ENCODE results near the gene CD300C.

CD300C gene

GRCh38 chr17:74513987-74514631 lies 31.8 kb downstream of the CD300C start (continued):
- TF ChIP-seq ZNF10 (tag by site-specific recombination; IDR thresholded peaks at IDR 0.05) = peak; percentile 5; the same call in 1 of the 2 replicates
- TF ChIP-seq YY1 (tag by site-specific recombination; IDR thresholded peaks at IDR 0.05) = no peak; the same call in 1 of the 2 replicates
- peak; percentile 96 for TF ChIP-seq YY2 (tag by site-specific recombination; IDR thresholded peaks at IDR 0.05)
- TF ChIP-seq TRIM28 (IDR thresholded peaks at IDR 0.05; ENCODE audit: borderline replicate concordance, low read length) = peak; percentile 32; the same call in 1 of the 2 replicates
- peak; percentile 66 for TF ChIP-seq ZNF366 (tag by site-specific recombination; conservative IDR thresholded peaks at IDR 0.05)
- TF ChIP-seq REPIN1 (tag by site-specific recombination; IDR thresholded peaks at IDR 0.05; ENCODE audit: low read depth) = no peak; the same call in 1 of the 2 replicates
- no peak for TF ChIP-seq ZNF626 (tag by site-specific recombination; IDR thresholded peaks at IDR 0.05)
- TF ChIP-seq ZNF76 (tag by site-specific recombination; IDR thresholded peaks at IDR 0.05; ENCODE audit: borderline replicate concordance, low read depth) = peak; percentile 90
- TF ChIP-seq SETDB1 (IDR thresholded peaks at IDR 0.05; ENCODE audit: insufficient read length, low read length) = peak; percentile 80
- TF ChIP-seq, protein P1, sequence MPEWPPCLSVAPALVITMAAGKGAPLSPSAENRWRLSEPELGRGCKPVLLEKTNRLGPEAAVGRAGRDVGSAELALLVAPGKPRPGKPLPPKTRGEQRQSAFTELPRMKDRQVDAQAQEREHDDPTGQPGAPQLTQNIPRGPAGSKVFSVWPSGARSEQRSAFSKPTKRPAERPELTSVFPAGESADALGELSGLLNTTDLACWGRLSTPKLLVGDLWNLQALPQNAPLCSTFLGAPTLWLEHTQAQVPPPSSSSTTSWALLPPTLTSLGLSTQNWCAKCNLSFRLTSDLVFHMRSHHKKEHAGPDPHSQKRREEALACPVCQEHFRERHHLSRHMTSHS (tag by site-specific recombination; IDR thresholded peaks at IDR 0.05) = peak; percentile 78
- TF ChIP-seq ZNF148 (tag by site-specific recombination; IDR thresholded peaks at IDR 0.05; ENCODE audit: borderline replicate concordance) = peak; percentile 97
- TF ChIP-seq, protein P2, sequence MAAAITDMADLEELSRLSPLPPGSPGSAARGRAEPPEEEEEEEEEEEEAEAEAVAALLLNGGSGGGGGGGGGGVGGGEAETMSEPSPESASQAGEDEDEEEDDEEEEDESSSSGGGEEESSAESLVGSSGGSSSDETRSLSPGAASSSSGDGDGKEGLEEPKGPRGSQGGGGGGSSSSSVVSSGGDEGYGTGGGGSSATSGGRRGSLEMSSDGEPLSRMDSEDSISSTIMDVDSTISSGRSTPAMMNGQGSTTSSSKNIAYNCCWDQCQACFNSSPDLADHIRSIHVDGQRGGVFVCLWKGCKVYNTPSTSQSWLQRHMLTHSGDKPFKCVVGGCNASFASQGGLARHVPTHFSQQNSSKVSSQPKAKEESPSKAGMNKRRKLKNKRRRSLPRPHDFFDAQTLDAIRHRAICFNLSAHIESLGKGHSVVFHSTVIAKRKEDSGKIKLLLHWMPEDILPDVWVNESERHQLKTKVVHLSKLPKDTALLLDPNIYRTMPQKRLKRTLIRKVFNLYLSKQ (tag by site-specific recombination; IDR thresholded peaks at IDR 0.05; ENCODE audit: borderline replicate concordance) = no peak
- peak; percentile 99 for TF ChIP-seq ZNF155 (tag by site-specific recombination; IDR thresholded peaks at IDR 0.05)
- TF ChIP-seq ZSCAN23 (tag by site-specific recombination; IDR thresholded peaks at IDR 0.05) = peak; percentile 100
- peak; percentile 100 for TF ChIP-seq ZNF629 (tag by site-specific recombination; IDR thresholded peaks at IDR 0.05)
- no peak for TF ChIP-seq ZNF175 (tag by site-specific recombination; IDR thresholded peaks at IDR 0.05)
- peak; percentile 94; the same call in 1 of the 2 replicates for TF ChIP-seq ZFP41 (tag by site-specific recombination; IDR thresholded peaks at IDR 0.05; ENCODE audit: borderline replicate concordance)
- 0 out of 2 replicates have a peak, but pooled peaks have one; percentile 69 for TF ChIP-seq ZNF404 (tag by site-specific recombination; IDR thresholded peaks at IDR 0.05)
- no peak for TF ChIP-seq ZNF274 (IDR thresholded peaks at IDR 0.05; ENCODE audit: low read length)
- no peak for TF ChIP-seq ZNF274 (tag by site-specific recombination; IDR thresholded peaks at IDR 0.05; ENCODE audit: borderline replicate concordance)
- peak; percentile 43; the same call in 1 of the 2 replicates for TF ChIP-seq OSR2 (tag by site-specific recombination; IDR thresholded peaks at IDR 0.05)
- TF ChIP-seq ZNF571 (tag by site-specific recombination; IDR thresholded peaks at IDR 0.05) = peak; percentile 83; the same call in 1 of the 2 replicates
- no peak for TF ChIP-seq ZNF777 (tag by site-specific recombination; IDR thresholded peaks at IDR 0.05; ENCODE audit: borderline replicate concordance)
- TF ChIP-seq, protein P3, sequence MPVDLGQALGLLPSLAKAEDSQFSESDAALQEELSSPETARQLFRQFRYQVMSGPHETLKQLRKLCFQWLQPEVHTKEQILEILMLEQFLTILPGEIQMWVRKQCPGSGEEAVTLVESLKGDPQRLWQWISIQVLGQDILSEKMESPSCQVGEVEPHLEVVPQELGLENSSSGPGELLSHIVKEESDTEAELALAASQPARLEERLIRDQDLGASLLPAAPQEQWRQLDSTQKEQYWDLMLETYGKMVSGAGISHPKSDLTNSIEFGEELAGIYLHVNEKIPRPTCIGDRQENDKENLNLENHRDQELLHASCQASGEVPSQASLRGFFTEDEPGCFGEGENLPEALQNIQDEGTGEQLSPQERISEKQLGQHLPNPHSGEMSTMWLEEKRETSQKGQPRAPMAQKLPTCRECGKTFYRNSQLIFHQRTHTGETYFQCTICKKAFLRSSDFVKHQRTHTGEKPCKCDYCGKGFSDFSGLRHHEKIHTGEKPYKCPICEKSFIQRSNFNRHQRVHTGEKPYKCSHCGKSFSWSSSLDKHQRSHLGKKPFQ (tag by site-specific recombination; IDR thresholded peaks at IDR 0.05) = no peak
- peak; percentile 100 for TF ChIP-seq ZNF391 (tag by site-specific recombination; IDR thresholded peaks at IDR 0.05; ENCODE audit: borderline replicate concordance, low read depth)
- TF ChIP-seq MEIS1 (CRISPR knock-in tag; IDR thresholded peaks at IDR 0.05; ENCODE audit: borderline replicate concordance) = no peak
- peak; percentile 52 for TF ChIP-seq ZNF133 (tag by site-specific recombination; IDR thresholded peaks at IDR 0.05)
- no peak for TF ChIP-seq ZNF221 (tag by site-specific recombination; IDR thresholded peaks at IDR 0.05; ENCODE audit: borderline replicate concordance)
- no peak for TF ChIP-seq ZNF19 (tag by site-specific recombination; IDR thresholded peaks at IDR 0.05; ENCODE audit: low read depth)
- TF ChIP-seq ZNF426 (tag by site-specific recombination; IDR thresholded peaks at IDR 0.05) = no peak
- TF ChIP-seq ZNF24 (tag by site-specific recombination; IDR thresholded peaks at IDR 0.05) = peak; percentile 100
- peak; percentile 8; the same call in 1 of the 2 replicates for TF ChIP-seq ZNF214 (tag by site-specific recombination; IDR thresholded peaks at IDR 0.05; ENCODE audit: borderline replicate concordance)
- peak; percentile 77 for TF ChIP-seq SCRT1 (tag by site-specific recombination; IDR thresholded peaks at IDR 0.05; ENCODE audit: borderline replicate concordance)
- TF ChIP-seq ZNF600 (tag by site-specific recombination; IDR thresholded peaks at IDR 0.05) = no peak
- peak; percentile 99 for TF ChIP-seq SP7 (tag by site-specific recombination; IDR thresholded peaks at IDR 0.05)
